NCI-H187 treated with DMSO at 0.1 percent for 48 hours (cell line): Measurements from ENCODE around the gene BUD13.
"Not testable (repeated sequence)": the region's sequence is repeated elsewhere in the genome, so short reads cannot be mapped to it uniquely, and the experiment has no call there.

ENCODE experiments used
- DNase-seq: peaks from one replicate; lab custom pipeline; 2025; lab: John Stamatoyannopoulos, UW

BUD13 gene

DNA sequence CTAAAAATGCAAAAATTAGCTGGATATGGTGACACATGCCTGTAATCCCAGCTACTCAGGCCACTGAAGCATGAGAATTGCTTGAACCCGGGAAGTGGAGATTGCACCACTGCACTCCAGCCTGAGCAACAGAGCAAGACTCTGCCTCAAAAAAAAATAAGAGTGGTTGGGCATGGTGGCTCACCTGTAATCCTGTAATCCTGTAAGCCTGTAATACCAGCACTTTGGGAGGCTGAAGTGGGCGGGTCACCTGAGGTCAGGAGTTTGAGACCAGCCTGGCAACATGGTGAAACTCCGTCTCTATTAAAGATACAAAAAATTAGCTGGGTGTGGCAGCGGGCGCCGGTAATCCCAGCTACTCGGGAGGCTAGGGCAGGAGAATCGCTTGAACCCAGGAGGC lies 16.7 kb downstream of the BUD13 start:
- not testable (repeated sequence) for DNase-seq

DNA sequence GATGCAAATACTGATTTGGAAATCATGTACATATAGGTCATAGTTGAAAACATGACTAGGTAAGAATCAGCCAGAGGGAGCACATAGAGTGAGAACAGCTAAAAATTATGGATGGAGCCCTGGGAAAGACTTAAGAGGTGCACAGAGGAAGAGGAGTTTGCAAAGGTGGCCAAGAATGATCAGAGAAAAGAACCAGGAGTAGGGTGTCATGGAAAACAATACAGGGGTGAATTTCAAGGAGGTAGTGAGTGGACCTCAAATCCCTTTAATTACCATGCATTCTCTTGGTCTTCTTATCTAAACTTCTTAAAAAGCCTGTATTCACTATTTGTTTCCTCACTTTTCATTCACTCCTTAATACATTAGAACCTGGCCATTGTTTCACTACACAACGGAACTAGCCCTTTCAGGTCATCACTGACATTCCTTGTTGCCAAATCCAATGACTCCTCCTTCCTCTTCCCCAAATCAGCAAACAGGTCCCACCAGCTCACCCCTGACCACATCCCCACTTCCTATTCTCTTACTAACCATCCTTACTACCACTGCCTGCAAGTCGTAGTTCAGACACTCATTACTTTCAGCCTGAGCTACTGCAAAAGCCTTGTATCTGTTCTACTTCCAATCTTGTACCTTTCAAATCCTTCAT lies 22.6 kb downstream of the BUD13 start:
- DNase-seq = no peak

DNA sequence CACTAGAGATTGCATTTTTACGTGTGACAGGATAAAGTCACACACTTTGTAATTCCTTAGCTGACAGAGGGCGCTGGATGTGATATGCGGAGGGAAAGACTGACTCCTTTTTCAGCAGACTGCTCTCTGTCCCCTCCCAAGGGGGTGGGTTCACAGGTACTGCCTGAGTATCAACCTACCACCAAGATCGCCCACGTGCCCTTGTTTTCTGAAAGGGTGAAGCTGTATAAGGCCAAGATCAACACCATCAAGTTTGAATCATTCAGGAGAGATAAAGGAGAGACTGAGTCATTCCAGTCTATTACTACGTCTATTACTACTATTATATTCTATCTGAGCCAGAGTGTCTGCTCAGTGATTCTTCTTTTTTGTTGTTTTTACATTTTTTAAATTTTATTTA lies 30.7 kb downstream of the BUD13 start:
- no peak for DNase-seq

DNA sequence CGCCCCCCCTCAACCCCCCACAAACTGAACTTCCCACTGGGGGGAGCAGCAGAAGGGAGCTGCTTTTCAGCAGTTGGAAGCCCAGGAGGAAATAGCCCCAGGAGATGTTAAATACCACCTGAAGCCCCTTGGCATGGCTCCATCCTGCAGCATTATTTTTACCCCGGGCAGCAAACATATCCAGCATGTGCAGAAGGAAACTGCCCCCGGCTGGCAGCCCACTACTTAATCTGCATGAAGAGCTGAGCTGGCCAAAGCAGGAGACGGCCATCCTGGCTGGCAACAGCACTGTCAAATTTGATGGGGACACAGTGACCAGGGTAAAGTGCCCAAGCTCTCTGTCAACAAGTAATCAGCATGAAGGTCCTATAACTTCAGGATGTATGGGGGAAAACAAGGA lies 32.0 kb downstream of the BUD13 start:
- DNase-seq = no peak

DNA sequence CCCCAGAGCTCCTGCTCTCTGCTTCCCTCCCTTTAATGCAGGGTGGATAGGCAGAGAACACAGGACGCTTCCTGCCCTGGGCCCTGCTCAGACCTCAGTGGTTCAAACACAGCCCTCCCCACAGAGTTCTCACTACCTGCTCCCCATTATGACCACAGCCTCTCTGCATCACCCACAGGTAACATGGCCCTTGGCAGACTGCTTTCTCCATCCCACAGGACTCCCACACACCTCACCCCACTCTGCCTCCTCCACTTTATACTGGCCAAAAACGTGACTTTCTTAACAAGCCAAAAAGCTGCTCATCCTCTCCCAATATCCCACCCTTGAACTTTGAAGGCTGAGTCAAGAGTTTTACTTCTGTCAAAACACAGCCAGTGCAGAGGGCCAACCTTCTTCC lies 33.8 kb downstream of the BUD13 start:
- no peak for DNase-seq

DNA sequence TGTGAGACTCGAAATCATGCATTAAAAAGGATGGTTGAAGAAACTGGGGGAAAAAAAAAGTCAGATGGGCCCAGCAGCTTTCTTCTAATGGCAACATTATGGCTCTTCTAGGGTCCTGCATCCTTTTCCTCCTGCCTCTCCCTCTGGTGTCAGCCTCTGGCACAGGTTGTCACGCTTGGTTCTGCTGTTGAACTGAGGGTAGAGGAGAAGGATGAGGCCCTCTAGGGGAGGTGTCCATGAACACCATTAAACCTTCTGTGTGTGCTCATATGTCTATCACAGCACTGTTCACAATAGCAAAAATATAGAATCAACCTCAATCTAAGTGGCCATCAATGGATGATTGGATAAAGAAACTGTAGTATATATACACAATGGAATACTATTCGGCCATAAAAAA lies 36.0 kb downstream of the BUD13 start:
- no peak for DNase-seq

DNA sequence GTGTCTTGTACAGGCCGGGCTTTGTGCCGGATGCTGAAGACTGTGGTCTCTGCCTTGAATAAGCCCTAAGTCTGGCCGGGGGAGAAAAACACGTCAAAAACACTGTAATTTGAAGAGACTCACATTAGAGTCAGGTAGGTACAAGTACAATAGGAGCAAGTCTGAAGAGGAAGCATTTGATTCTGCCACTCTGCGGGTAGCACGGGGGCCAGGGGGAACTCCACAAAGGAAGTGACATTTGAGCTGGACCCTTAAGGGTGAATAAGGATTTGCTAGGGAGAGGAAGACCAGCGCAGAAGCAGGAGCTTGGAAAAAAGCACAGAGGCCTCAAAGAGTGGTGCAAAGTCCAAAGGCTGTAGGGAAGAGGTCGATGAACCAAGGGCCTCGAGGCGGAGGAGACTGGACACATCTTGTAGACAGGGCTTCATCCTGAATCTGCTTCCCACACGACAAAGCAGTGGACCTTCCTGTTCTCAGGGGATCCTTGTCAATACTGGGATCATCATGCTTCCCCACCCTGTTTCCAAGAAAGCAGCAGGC lies 38.7 kb downstream of the BUD13 start:
- DNase-seq = no peak

DNA sequence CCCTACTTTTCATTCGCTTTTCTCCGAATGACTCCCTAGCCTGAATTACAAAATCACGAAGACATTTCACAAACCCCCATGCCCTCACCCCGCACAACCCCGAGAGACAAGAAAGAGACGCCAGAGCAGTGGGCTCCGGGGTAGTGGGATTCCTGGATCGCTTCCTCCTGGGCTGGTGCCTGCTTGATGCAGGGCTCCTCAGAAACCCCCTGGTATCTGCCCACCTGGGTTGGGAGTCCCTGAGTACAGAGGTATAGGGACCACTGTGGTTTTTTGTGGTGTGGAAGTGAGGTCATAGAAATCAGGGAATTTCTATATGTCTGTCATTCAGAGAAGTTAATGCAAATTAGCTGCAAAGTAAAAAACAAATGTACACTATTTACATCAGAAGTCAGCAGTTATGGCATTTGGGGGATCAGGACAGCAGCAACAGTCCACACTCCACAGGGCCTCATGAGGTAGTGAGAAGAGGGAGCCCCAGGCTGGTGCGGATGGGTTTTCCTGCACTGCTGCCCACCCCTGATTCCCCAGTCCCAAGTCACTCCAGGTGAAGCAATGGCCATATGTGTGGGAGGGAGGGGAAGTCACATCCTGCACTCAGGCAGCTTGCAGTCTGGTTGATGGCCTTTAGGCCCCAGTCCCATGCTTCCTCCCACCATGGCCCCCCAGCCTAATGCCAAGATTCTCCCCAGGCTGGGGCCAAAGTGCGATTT lies 39.6 kb downstream of the BUD13 start:
- no peak for DNase-seq

DNA sequence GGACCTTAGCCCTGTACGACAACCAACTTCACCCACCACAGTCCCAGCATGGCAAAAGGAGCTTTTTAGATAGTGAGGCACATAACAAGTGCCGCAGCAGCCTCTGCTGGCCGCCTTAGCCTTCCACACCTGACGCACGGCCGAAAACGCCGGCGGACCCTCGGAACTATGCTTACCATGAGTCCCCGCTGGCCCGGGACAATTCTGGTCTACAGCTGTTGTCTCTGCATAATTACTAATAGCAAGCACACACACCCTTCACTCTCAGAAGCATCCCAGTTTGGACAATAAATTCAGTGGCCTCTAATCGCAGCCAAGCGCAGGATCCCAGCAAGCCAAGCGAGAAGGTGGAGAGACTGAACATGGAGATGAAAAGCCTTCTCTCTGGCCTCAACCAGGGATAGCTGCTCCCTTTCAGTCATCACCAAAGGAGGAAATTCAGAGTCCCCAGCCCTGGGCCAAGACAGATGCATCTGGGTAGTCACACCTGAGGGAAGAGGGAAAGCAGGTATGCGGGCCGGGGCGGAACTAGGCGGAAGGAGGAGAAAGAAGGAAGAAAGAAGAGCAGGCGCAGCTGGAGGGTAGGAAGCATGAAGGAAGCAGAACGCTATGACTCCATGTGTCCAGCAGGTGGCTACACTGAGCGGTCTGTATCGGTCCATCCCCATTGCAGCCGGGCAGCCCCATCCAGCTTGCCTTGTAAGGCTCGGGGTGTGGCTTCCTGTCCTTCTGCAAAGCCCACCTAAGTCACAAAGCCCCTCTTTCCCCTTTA lies 40.3 kb downstream of the BUD13 start:
- no peak for DNase-seq

DNA sequence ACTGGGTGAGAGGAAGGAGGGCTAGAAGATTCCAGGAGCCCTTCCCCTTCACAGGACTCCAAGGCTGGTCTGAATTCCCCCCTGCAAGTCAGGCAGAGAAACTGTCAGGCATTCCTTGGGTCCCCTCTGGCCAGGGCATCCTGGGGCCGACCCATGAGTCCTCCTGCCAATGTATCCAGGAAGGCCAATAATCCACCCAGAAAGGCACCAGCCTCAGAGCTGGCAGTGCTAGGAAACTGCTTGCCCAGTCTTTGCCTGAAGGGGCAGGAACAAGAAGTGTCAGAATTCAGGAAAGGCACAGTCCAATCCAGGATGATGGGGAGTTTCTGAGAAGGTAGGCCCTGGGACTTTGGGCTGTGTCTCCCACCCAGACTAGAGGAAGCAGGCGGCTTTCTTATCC lies 41.0 kb downstream of the BUD13 start:
- no peak for DNase-seq

DNA sequence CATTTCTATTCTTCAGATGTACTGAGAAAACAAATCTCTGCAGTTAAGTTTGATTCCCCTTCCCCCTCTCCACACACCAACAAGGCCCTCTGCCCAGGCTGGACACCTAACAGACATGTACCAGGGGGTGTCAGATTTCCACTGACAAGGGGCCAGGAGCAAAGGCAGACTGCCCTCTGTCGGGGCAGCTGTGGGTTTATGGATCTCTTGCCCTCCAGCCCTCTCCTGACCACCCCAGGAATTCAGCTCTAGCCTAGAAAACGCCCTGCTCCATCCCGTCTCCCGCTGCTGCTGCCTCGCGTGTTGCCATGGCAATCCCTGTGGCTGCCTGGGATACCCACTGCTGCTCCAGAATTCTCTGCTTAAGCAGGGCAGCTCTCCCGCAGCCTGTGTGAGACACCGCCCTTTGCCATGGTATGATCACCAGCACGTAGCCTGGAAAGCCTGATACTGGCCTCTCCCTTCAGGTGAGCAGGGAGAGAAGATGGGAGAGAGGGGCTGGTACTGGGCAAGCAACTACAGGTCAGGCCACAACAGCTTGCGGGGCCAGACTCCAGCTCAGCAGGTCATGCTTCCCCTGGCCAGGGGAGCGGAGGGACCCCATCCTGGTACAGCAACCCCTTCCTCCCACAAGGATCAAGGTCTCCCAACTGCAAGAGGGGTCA lies 41.6 kb downstream of the BUD13 start:
- DNase-seq = no peak

DNA sequence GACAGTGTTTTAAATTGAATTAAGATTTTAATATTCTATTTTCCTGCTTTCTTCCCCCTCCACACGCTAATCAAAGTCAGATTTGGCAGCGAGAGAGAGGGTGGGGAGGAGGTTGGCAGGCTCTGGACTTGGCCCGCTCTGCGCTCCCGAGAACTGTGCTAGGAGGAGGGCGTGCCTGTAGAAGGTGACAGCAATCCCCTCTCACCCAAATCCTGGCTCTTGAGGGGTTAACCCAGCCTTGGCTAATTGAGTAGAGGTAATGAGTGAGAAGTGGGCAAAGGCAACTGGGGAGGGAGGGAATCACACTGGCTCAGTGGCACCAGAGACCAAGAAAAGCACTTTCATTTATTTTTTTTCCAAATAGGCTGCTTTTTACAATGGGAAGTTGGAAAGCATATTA lies 42.2 kb downstream of the BUD13 start:
- no peak for DNase-seq

DNA sequence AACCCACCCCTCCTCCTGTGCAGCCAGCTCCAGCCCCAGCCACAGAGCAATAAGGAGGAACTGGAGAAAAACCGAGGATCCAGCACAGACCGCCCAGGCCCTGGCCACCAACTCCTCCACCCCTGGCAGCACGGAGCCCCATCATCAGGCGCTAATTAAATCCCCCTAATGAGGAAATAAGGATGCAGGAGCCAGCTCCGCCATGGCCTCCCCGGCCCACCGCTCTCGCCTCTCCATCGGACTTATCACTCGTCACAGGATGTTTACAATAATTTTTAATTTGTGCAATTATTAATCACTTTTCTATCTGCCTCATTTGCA lies 42.6 kb downstream of the BUD13 start:
- DNase-seq = no peak

DNA sequence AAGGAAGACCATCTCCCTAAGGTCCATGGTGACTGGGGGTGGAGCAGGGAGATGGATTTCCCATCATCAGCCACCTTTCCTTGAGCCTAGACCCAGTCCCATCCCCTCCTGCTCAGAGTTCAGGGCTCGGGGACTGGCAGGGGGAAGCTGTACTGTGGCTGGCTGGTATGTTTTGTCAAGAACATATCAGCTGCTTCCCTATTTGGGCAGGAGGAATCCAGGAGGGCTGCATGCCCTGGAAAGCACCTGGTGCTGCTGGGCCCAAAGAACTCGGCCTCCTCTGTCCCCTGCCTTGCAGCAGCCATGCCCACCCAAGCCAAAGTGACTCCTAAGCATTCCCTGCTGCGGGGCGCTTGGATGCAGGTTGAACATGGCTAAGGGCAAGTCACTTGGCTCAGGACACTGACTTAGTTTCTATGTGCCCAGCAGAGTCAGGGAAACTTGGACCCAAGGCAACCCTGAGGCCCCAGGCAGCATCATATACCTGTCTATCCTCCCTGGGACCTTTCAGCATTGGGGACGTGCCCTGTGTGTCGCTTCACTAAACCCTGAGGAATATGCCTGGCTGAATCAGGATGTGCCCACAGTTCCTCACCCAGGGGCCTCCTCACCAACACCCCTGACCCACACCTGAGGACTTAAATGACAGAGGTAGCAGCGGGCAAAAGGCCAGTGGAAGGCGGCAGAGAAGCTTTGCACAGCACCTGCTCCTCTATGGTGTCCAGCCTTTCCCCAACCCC lies 43.1 kb downstream of the BUD13 start:
- no peak for DNase-seq

DNA sequence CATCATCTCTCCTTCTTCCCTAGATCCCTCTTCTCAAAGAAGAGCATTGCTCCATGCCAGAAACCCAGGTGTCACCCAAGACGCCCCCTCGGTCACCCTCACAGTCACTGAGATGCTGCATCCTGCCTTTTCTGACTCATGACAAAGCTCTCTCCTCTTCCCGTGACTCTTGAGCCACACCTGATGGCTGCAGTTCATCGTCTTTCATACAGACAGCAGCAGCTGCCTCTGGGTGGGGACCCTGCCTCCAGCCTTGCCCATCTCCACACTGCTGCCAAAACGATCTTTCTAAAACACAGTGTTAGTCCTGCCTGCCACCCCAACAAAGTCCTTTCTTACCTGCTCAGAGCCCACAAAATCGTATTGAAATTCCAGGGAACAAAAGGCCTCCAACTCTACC lies 44.8 kb downstream of the BUD13 start:
- no peak for DNase-seq

DNA sequence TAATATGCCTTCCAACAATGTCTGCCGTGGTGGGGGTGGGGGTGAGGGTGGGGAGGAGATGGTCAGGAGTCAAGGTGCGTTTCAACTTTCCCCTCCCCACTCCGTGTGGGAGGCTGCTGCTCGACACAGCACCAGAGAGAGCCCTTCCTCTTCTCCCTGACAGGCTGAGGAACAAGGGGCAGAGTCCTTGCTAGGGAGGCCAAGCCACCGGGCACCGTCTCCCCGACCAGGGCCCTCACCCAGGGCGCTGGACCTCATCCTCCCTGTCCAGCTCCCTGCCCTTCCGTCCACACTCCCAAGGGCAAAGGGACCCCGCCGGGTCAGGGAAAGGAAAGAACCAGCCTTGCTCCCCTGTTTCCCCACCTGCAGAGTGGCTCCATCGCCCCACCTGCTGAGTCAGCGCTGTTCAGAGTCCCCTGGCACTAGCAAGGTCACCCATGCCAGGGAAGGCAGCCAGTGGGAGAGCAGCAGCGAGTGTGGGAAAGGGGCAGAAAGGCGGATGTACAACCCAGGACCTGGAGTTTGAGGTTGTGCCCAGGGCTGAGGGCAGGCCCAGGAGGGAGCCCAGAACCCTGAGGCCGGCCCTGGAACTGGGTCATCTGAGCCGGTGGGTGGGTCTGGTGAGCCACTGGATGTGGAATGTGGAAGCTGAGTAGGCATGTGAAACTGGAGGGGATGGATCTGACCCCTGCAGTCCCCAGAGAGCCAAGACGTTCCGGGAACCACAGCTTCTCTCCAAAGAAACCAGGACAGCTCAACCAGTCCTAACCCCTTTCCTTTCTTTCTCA lies 47.2 kb downstream of the BUD13 start:
- DNase-seq = no peak

DNA sequence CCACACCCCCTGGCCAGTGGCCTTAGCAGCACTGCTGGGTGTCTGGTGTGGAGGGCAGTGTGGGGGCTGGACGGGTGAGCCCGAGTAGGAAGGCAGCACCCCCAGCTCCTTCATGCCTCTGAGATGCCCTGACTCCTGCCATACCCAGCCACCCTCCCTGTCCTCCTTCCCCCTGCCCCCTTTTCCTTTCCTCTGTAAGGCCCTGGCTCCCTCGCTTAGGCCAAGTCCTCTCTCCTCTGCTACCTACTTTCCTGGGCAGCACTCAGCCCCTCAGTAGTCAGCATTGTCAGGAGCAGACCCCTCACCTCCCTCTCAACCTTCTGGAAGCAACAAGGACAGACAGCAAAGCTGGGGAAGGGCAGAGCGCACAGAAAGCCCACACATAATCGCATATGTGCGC lies 48.0 kb downstream of the BUD13 start:
- no peak for DNase-seq

DNA sequence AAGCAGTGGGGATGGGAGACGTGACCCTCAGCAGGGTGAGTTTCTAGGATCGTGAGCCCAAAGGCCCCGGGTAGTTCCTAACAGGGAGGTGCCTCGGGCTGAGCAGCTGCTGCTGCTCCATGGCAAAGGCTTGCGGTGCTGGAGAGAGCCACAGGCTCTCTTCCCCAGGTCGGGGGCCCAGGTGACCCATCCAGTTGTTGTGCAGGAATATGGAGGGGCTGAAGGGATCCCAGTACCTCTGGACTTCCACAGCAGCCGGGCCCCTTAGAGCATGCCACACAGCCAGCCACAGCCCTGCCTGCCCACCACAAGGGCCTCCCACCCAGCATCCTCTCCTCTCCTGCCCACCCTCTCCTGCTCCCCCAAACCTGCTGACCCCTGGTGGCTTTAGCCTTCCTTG lies 49.3 kb downstream of the BUD13 start:
- DNase-seq = no peak

DNA sequence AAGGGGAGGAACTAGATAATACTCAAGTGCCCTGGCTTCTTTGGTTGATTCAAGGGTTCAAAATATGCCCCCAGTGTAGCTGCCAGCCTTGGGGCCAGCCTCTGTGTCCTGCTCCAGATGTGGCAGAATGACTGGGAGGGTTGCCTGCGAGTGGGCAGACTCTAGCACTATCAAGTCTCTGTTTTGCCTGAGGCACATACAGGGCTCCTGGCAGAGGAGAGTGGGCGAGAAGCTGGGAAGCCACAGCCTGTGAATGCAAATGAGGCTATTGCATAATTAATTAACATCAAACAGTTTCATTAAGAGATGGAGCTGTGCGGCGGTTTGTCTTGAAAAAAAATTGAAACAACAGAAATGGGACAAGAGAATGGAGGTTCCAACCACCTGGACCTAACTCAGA lies 50.8 kb downstream of the BUD13 start:
- no peak for DNase-seq

DNA sequence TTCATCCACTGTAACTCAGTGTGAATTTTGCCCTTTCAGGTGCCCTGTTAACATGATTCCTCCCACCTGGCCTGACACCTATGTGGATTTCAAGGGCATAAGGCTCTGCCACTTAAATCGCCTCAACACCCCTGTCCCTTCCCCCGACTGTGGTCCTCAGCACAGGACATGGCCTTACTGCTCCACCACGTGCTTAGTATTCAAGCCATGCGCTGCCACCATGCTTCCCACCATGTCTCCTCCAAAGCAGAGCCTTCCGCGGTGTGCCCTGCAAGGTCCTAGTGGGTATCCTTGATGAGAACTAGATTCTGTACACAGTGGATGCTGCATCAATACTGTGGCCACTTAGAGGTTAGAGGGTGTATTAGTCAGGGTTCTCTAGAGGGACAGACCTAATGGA lies 51.9 kb downstream of the BUD13 start:
- DNase-seq = no peak

DNA sequence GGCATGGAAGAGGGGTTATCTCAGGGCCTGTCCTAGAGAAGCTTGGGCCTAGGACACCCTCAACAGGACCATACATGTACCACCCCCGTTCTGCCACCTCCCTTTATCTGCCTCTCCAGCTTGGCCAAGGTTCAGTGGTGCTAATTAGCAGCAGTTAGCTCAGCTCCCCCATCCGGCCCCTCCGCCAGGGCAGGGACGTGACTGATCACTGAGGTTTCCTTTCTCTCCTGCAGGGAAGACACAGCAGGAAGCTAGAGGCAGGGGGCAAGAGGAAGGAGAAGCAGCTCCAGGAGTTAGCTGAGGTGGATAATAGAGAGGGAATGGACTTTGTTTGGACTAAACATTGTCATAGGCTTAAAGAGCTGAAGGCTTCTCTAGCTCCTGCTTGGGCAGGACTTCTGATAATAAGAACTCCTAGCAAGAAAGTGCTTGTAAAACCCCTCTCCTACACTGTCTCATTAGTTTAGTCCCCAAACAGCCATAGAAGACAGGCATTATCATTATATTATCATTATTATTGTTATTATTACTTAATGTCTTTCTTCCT lies 53.8 kb downstream of the BUD13 start:
- no peak for DNase-seq
